Hematopoietic multipotent progenitor cell treated with erythropoietin and hydrocortisone succinate and interleukin-3 and kit ligand, for 17 days (in vitro differentiated cells): ENCODE results near the gene PABPN1L.

Experiments
- DNase-seq: peaks from one replicate; pipeline ENCODE4 v3.0.0-alpha.2; 2015; ENCODE audit warnings: low spot score

The PABPN1L gene, protein sequence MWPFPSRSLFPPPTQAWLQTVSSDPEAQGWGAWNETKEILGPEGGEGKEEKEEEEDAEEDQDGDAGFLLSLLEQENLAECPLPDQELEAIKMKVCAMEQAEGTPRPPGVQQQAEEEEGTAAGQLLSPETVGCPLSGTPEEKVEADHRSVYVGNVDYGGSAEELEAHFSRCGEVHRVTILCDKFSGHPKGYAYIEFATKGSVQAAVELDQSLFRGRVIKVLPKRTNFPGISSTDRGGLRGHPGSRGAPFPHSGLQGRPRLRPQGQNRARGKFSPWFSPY

DNA sequence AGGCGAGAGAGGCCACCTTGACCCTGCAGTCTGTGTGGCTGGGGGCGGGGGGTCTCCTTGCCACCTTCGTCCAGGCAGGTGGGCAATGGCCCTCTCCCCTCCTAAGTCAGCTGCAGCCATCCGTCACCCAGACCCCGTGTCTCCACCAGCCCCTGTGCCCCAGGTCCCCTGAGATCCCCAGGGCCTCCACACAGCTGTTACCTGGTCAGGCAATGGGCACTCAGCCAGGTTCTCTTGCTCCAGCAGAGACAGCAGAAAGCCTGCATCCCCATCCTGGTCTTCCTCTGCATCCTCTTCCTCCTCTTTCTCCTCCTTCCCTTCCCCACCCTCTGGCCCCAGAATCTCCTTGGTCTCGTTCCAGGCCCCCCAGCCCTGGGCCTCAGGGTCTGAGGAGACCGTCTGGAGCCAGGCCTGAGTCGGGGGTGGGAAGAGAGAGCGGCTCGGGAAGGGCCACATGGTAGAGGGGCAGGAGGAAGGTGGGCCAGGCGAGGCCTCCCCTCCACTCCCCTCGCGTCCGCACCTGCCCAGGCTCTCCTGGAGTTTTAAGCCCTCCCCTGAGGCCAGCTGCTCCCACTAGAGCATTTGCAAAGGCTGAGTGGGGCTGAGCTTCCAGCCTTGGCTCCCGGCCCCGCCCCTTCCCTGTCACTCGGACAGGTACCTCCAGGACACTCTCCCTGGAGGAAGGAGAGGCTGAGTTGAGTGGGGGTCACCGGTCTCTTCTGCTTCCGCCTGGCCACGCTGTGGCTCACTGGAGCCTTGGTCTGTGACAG lies at the start of gene PABPN1L:
Gene PABPN1L (minus strand): TSS at position 510 of the 770 bp plus-strand sequence. CDS start 54 bp downstream, at position 456.
- no peak for DNase-seq

DNA sequence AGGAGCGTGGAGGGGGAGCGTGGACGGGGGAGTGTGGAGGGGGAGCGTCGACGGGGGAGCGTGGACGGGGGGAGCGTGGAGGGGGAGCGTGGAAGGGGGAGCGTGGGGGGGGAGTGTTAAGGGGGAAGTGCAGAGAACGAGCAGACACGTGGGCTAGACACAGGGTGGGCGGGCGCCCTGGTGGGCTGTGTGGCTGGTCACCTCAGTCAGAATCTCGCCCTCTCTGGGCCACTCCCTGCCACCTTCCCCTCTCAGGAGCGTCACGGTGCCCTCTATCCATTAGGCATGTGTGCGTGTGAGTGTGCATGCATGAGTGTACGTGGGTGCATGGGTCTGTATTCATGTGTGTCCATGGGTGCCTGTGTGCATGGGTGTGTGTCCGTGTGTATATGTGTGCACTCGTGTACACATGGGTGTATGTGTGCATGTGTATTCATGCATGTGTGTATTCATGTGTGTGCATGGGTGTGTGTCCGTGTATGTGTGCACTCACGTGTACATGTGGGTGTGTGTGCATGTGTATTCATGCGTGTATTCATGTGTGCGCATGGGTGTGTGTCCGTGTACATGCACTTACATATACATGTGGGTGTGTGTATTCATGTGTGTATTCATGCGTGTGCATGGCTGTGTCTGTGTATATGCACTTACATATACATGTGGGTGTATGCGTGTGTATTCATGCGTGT lies 49.3 kb upstream of the PABPN1L start:
- no peak for DNase-seq

DNA sequence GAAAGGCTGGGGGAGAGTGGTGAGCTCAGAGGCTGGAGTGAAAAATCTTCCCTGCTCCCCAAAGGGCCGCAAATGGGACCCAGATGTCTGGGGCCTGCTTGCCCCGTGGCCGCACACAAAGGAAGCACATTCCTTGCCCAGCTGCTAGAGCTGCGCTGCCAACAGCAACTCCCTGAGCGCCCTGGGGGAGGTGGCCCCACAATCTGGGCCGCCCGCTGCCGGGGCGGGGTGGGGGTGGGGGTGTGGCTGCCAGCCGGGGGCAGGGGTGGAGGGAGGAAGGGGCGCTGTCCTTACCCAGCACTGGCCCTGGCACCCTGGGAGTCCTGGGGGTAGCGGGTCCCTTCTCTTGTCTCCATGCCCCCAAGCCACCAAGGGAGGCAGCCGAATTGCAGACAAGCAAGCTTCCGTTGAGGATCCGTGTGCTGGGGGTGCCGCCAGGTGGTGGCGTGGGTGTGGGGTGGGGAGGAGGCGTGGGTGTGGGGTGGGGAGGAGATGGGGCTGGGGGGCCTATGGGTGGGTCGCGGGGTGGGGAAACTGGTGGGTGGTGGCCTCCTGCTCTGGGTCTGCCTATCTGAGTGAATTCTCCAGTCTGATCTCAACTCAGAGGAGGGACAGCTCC lies 48.4 kb upstream of the PABPN1L start:
- no peak for DNase-seq

DNA sequence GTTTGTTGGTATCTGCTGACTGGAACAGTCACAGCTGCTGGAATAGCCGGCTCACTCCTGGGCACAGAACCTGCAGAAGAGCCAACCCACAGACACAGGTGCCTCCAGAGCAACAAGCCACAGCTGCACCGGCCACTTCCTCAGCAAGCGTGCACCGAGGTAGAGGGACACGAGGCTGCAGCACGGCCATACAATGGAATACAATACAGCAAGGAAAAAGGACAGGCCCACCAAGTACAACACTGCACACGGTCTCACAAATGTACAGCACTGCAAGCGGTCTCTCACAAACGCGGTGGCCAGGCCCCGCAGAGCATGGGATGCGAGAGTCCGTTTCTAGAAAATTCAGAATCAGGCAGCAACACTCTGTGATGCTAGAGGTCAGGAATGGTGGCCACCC lies 47.4 kb upstream of the PABPN1L start:
- no peak for DNase-seq

DNA sequence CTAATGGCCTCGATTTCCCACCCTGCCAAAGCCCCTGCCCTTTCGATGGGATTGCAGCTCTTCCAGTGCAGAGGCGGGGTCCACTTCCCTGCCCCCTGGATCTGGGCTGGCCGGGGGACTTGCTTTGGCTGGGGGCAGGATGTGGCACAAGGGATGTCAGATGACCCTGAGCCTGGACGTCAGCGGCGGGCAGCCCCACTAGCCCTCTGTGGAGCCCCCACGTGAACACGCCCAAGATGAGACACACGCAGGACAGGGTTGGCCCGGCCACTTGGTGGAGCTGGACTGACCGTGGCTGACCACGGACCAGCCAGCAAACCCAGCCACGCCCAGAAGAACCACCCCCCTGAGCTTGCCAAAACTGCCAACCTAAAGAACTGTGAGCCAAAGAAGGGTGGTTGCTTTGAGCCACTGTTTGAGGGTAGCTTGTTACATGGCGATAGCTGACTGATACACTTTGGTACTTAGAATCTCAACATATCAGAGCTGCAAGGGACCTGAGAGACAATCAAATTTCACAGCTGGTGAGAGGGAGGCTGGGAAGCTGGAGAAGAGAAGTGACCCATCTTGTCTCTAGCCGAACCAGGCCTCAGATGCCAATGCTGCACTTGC lies 46.6 kb upstream of the PABPN1L start:
- DNase-seq = no peak

DNA sequence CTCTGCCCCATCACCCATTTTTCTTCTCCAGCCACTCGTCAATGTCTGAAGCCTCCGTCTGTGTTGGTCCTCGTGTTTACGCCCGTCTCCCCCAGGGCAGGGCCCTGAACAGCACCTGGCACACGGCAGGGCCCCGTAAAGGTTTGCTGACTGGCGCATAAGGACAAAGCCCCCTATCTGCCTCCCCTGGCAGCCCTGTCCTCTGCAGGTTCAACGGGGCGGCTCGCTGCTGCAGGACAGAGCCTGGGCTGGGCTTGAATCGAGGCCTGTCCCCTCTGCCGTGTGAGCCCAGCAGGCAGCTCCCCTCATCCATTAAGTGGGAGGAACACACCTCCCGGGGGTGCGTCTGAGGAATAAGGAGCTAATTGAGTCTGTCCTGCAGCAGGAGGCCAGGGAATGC lies 46.1 kb upstream of the PABPN1L start:
- DNase-seq = no peak

DNA sequence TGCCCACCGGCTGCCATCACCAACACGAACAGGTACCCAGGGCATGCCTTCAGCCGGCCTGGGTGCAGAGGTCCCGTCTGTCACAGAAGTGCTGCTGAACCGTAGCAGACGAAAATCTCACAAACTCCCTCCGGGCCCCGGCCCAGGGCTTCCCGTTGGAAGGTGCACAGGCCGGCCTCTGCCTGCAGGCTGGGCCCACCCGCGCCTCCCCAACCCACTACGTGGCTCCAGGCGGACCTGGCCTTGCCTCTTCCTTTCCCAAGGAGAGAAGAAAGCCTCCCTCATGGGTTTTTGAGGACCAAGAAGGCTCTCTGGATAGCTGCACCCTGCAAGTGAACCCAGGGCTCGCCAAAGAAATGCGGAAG lies 45.5 kb upstream of the PABPN1L start:
- DNase-seq = no peak

DNA sequence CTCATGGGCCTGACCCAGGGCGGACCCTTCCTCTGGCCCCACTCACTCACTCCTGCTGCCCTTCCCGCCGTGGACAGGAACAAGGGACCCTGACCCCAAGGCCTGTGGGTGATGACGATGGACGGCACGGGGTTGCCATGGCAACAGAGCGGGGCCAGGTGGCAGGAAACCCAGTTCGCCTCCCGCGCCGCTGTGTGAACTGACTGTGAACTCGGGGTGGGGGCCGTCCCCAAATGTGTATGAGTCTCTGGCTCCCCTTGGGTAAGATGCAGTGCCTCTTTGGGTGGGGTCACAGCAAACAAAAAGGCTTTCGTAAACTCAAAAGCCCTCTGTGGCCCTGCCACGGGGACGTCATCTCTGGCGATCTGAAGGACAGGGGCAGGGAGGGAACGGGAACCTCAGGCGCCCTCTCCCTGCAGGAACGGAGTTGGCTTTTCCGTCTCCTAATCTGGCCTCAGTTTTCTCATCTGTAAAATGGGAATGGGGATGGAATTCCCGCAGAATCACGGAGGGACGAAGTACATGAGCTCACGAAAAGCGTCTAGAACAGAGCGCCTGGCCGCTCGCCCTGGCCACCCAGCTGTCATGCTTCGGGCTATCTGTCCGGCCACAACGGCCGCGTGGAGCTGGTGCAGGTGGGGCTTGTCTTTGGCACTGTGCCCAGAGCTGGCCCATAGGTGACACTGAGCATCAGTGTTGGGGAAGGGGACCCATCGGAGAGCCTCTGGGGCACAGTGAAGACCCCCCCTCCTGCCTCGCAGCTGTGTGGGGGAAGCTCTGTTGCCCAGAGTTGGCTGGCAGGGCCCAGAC lies 44.9 kb upstream of the PABPN1L start:
- no peak for DNase-seq

DNA sequence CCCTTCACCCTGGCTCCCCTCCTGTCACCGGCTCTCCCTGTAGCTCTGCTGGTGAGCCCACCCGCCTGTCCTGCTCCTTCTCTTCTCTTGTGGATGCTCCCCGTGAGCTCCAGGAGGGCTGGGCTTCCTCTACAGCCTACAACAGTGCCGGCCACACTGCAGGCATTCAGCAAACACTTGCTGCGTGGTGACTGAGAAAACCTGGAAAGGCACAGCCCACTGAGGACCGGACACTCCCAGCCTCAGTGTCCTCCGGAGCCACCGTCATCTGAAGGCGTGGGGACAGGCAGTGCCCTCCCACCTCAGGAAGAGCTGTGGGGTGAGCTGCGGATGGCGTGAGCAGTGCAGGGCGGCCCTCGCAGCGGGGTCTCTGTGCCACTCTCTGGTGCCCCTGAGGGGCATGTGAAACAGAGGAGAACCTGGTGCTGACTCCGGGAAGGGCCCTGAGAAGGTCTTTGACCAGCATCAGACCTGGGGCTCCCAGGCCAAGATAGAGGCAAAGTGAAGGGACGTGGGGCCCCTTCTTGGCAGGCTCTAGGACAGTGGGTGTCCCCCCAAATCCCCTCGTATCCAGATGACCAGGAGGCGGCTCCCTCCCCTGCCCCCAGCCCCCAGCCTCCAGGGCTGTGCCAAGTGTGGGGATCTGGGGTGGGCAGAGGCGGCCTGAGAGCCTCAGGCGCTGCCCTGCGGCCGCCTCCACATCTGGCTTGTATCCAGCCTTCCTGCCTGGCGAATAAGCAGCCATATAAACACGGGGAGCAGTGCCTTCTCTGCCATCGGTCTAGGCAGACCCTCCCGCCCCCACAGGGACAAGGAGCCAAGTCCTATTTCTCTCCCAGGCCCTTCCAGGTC lies 44.0 kb upstream of the PABPN1L start:
- DNase-seq = no peak

DNA sequence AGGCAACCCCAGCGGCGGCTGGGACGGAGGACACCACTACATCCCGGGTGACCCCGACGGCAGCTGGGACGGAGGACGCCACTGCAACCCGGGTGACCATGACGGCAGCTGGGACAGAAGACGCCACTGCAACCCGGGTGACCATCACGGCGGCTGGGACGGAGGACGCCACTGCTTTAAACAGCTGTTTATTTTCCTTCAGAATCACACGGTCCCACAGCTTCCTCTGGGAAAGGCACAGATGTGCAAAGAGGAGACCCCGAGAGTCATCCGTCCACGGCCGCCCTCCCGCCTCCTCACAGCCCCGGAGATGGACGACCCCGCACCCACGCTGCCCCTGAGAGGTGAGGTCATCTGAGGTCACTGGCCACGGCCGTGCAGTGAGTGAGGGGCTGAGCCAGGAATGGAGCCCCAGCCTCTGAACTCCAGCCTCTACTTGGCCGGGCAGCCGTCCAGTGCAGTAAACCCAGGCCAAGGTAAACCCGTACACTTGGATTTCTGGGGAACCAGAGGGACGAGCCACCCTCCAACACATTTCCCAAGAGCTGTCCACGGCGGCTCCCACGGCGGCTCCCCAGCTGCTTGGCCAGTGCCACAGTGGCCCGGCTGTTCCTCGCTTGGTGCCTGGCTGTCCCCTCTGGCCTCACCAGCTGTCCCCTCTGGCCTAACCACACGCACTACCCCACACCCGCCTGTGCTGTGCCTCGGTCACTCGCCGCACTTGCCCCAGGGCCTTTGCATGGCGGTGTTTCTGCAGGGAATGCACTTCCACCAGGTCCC lies 43.2 kb upstream of the PABPN1L start:
- DNase-seq = no peak

DNA sequence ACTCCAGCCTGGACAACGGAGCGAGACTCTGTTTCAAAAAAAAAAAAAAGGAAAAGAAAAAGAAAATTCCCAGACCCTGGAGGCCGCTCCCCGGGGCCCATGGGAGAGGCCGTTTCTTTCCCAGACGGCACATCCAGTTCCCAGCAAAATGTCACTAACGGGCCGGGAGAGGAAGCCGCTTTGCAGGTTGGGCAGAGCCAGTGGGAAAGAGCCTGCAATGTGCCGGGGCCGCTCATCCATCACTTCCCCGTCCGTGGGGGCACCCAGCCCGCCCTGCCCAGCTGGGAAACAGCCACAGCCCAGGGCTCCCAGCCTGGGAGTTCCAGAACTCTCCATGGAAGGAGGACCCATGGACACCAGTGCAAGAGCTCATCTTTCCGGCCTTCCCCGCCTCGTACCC lies 41.8 kb upstream of the PABPN1L start:
- no peak for DNase-seq

DNA sequence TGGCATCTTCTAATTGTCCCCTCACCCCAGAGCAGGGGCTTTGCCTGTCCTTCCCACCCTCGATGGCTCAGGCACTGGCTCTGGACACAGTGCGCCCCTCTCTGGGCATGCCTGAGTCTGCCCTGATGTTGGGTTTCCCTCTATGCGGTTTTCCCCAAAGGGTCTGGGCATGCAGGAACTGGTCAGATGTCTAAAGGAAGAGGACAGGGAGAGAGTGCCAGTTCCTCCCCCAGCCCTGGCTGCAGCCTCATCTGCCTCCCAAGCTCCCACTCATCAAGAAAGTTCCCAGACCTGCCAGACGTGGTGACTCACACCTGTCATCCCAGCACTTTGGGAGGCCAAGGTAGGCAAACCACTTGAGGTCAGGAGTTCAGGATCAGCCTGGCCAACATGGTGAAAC lies 41.3 kb upstream of the PABPN1L start:
- no peak for DNase-seq

DNA sequence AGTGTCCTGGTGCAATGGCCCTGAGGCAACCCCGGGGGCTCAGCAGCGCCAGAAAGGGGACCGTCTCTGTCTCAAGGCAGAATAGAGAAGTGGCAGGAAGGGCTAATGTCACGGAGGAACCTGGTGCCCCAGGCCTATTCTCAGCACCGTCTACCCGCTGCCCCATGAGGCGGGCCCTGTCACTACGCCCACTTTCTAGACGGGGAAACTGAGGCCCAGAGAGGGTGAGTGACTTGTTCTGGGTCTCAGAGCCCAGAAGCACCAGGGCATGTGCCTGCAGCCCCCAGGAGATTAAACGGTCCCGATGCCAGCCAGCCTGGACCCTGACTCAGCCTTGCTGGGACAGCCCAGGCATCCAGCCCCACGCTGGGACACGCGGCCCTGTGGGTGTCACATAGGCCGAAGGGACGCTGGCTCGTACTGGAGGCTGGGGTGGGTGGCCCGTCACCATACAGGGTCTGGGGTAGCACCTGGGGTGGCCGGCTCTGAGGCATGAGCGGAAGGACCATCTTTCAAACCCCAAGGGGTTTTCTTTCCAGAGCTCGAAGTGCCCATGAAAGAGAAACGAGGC lies 40.2 kb upstream of the PABPN1L start:
- no peak for DNase-seq

DNA sequence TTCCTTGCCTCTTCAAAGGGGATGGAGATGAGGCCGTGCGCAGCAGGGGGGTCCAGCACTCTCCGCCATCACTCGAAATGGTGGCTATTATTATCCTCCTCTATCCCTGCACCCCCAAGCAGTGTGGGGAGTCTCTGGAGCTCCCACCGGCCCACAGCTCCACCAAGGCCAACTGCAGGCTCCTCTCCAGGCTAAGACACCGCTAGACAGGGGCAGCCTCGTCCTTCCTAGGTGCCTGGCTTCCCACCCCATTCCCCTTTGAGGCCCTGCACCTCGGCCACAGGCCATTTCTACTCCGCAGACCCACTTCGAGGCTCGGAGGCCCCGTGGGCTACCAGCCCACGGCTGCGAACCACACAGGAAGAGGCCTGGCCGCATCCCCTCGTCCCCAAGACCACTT lies 39.6 kb upstream of the PABPN1L start:
- DNase-seq = no peak

DNA sequence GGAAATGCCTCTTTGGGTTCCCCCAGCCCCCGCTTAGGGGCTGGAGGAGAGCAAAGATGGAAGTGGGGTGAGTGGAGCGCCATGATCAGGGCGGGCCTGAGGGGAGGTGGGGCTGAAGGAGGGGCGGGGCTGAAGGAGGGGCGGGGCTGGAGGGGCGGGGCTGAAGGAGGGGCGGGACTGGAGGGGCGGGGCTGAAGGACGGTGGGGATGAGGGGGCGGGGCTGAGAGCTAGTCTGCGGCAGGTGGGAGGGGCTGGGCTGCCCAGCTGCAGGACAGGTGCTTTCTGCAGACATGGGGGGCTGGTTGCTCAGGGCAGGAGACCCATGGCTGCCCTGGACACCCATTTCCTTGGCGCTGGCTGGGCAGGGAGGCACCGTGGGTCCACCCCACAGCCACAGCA lies 39.1 kb upstream of the PABPN1L start:
- DNase-seq = no peak

DNA sequence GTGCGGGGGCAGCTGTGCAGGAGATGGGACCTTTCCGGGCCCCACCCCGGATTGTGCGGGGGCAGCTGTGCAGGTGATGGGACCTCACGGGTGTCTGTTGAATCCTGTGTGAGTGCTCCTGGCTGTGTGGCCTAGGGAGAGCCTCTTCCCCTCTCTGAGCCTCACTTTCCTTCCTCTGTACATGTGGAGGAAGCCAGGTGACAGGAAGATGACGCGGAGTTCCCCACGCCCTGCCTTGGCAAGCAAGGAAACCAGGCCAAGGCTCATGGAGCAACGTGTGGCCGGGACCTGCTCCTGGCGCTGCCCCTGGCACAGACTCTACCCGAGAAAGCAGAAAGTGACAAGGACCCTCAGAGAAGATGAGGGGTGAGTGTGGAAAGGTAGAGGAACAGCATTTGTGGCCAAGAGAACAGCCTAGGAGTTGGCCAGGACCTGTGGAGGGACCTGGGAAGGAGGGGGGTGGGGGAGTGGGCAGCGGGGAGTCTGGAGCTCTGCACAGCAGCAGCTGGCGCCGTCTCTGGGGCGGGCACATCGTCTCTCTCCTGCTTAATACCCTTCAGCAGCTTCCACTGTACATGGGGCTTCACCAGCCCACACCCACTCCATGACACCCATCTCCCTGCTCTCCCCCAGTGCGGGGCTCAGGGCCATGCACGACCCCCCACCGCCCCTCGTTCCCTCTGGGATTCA lies 38.4 kb upstream of the PABPN1L start:
- no peak for DNase-seq

DNA sequence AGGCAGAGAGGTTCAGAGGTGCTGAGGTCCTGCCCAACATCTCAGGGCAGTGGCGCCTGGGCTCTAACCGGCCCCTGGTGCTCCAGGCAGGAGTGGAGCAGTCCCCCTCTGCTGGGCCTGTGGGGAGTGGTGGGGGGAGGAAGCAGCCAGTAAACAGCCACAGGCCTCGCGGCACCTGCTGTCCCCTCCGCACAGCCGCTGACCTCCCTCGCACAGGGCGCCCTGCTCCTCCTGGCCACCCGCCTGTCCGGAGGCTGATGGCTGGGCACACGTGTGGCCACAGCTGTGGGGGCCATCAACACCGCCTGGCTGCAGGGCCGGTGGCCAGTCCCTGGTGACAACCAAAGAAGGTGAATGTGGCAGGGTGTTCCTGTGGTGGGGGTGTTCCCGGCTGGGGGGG lies 36.8 kb upstream of the PABPN1L start:
- DNase-seq = no peak

DNA sequence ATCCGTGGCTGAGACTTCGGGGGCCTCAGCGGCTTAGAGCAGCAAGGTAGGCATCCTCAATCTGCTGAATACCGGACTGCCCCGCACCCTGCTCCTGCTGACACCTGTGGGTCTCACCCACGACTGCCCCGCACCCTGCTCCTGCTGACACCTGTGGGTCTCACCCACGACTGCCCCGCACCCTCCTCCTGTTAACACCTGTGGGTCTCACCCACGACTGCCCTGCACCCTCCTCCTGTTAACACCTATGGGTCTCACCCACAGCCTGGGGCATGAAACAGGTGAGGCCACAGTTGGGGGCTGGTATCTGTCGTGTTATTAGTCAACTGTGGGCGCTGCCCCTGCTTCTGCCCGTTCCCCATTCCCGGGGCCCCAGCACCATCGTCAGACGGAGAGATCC lies 36.3 kb upstream of the PABPN1L start:
- DNase-seq = no peak
